IPS-20b (cell line): Measurements from ENCODE around the gene LRRC4C.

Experiments
- H3K27ac ChIP-seq: one replicate; pipeline ENCODE4 v1.5.1; 2013; ENCODE audit warnings: low read length
- H3K27me3 ChIP-seq: 2 replicates; pipeline ENCODE4 v1.6.1; 2013; ENCODE audit warnings: mild to moderate bottlenecking, low read length, inconsistent platforms; ENCODE audit not compliant: insufficient read depth
- H3K36me3 ChIP-seq: 2 replicates; pipeline ENCODE4 v1.6.1; 2013; ENCODE audit warnings: low read depth, mild to moderate bottlenecking, inconsistent platforms, low read length, moderate library complexity; ENCODE audit not compliant: insufficient read depth
- H3K4me1 ChIP-seq: 2 replicates; pipeline ENCODE4 v1.6.1; 2013; ENCODE audit warnings: mild to moderate bottlenecking, control low read depth, inconsistent platforms, low read length, moderate library complexity; ENCODE audit not compliant: insufficient read depth
- H3K4me3 ChIP-seq: 2 replicates; pipeline ENCODE4 v1.5.1; 2013; ENCODE audit warnings: mild to moderate bottlenecking, low read length, inconsistent platforms
- H3K9ac ChIP-seq: 2 replicates; pipeline ENCODE4 v1.6.1; 2013; ENCODE audit warnings: low read depth, mild to moderate bottlenecking, inconsistent platforms, low read length, moderate library complexity
- H3K9me3 ChIP-seq: 2 replicates; pipeline ENCODE4 v1.6.1; 2013; ENCODE audit warnings: mild to moderate bottlenecking, low read depth, low read length, inconsistent platforms; ENCODE audit not compliant: insufficient read depth

The LRRC4C gene

GRCh38 chr11:41003339-41004282 lies 455.8 kb downstream of the LRRC4C start:
- no peaks in the 10 kb centered on the region for H3K36me3 ChIP-seq
- no peaks in the 10 kb centered on the region for H3K4me1 ChIP-seq
- H3K27ac ChIP-seq: no peak overlapping the region
- no peaks in the 10 kb centered on the region for H3K9me3 ChIP-seq
- H3K9ac ChIP-seq: no peak overlapping the region
- H3K4me3 ChIP-seq: no peak overlapping the region
- no peaks in the 10 kb centered on the region for H3K27me3 ChIP-seq

- no peaks in the 10 kb centered on the region for H3K36me3 ChIP-seq
- H3K9me3 ChIP-seq: no peaks in the 10 kb centered on the region
- H3K27me3 ChIP-seq: no peaks in the 10 kb centered on the region
- H3K27ac ChIP-seq: no peak overlapping the region
- H3K4me1 ChIP-seq: no peaks in the 10 kb centered on the region
- no peak overlapping the region for H3K4me3 ChIP-seq
- no peak overlapping the region for H3K9ac ChIP-seq
Observed at GRCh38 chr11:40998920-40999319, 460.5 kb downstream of the LRRC4C start.

GRCh38 chr11:40987776-40988435 lies 471.5 kb downstream of the LRRC4C start:
- no peaks in the 10 kb centered on the region for H3K27me3 ChIP-seq
- H3K9ac ChIP-seq: no peak overlapping the region
- 0 out of 2 replicates have a peak, but pooled peaks cover 3% of the 10 kb centered on the region for H3K4me1 ChIP-seq
- H3K4me3 ChIP-seq: no peak overlapping the region
- H3K9me3 ChIP-seq: 0 out of 2 replicates have a peak, but pooled peaks cover 6% of the 10 kb centered on the region
- no peak overlapping the region for H3K27ac ChIP-seq
- H3K36me3 ChIP-seq: no peaks in the 10 kb centered on the region

- Histone ChIP-seq H3K9me3 (no peaks in the 10 kb centered on the region), H3K27ac (no peak overlapping the region), H3K27me3 (no peaks in the 10 kb centered on the region), H3K36me3 (no peaks in the 10 kb centered on the region), H3K4me1 (0 out of 2 replicates have a peak, but pooled peaks cover 3% of the 10 kb centered on the region), H3K9ac (no peak overlapping the region), H3K4me3 (no peak overlapping the region)
Observed at GRCh38 chr11:40986320-40986719, 473.1 kb downstream of the LRRC4C start.

- Histone ChIP-seq H3K9me3 (peaks cover 10% of the 10 kb centered on the region; the same call in 1 of the 2 replicates), H3K4me3 (no peak overlapping the region), H3K27me3 (no peaks in the 10 kb centered on the region), H3K27ac (no peak overlapping the region), H3K9ac (no peak overlapping the region), H3K36me3 (no peaks in the 10 kb centered on the region), H3K4me1 (no peaks in the 10 kb centered on the region)
Observed at GRCh38 chr11:40975076-40975475, 484.4 kb downstream of the LRRC4C start.

- no peaks in the 10 kb centered on the region for H3K36me3 ChIP-seq
- H3K9ac ChIP-seq: no peak overlapping the region
Observed at GRCh38 chr11:40974186-40974795, 485.2 kb downstream of the LRRC4C start.

GRCh38 chr11:40958707-40959106 lies 500.7 kb downstream of the LRRC4C start:
- Histone ChIP-seq H3K36me3 (no peaks in the 10 kb centered on the region), H3K4me1 (no peaks in the 10 kb centered on the region), H3K9me3 (no peaks in the 10 kb centered on the region), H3K27ac (no peak overlapping the region), H3K27me3 (no peaks in the 10 kb centered on the region), H3K4me3 (no peak overlapping the region), H3K9ac (no peak overlapping the region)

More at GRCh38 chr11:40974186-40974795, 485.2 kb downstream of the LRRC4C start:
- Histone ChIP-seq H3K4me3 (no peak overlapping the region), H3K9me3 (peaks cover 11% of the 10 kb centered on the region; the same call in 1 of the 2 replicates), H3K4me1 (no peaks in the 10 kb centered on the region), H3K27me3 (no peaks in the 10 kb centered on the region), H3K27ac (no peak overlapping the region)

GRCh38 chr11:40952479-40952878 lies 507.0 kb downstream of the LRRC4C start:
- no peak overlapping the region for H3K9ac ChIP-seq
- no peaks in the 10 kb centered on the region for H3K36me3 ChIP-seq
- no peaks in the 10 kb centered on the region for H3K9me3 ChIP-seq
- H3K27me3 ChIP-seq: no peaks in the 10 kb centered on the region
- no peaks in the 10 kb centered on the region for H3K4me1 ChIP-seq
- H3K27ac ChIP-seq: no peak overlapping the region
- H3K4me3 ChIP-seq: no peak overlapping the region

GRCh38 chr11:40938002-40938401 lies 521.5 kb downstream of the LRRC4C start:
- no peaks in the 10 kb centered on the region for H3K4me1 ChIP-seq
- no peak overlapping the region for H3K4me3 ChIP-seq
- no peak overlapping the region for H3K9ac ChIP-seq
- no peaks in the 10 kb centered on the region for H3K9me3 ChIP-seq
- H3K27me3 ChIP-seq: no peaks in the 10 kb centered on the region
- H3K36me3 ChIP-seq: no peaks in the 10 kb centered on the region
- H3K27ac ChIP-seq: no peak overlapping the region

- Histone ChIP-seq H3K36me3 (no peaks in the 10 kb centered on the region), H3K9me3 (no peaks in the 10 kb centered on the region), H3K9ac (no peak overlapping the region), H3K27ac (no peak overlapping the region), H3K4me3 (no peak overlapping the region), H3K4me1 (0 out of 2 replicates have a peak, but pooled peaks cover 2% of the 10 kb centered on the region), H3K27me3 (no peaks in the 10 kb centered on the region)
Observed at GRCh38 chr11:40924915-40925314, 534.5 kb downstream of the LRRC4C start.

- H3K9ac ChIP-seq: no peak overlapping the region
- H3K4me3 ChIP-seq: no peak overlapping the region
- no peak overlapping the region for H3K27ac ChIP-seq
- H3K36me3 ChIP-seq: no peaks in the 10 kb centered on the region
- no peaks in the 10 kb centered on the region for H3K27me3 ChIP-seq
- peaks cover 2% of the 10 kb centered on the region; the same call in 1 of the 2 replicates for H3K4me1 ChIP-seq
- no peaks in the 10 kb centered on the region for H3K9me3 ChIP-seq
Observed at GRCh38 chr11:40921246-40921645, 538.2 kb downstream of the LRRC4C start.
